Measurements from ENCODE around the gene HAGHL. TPM values are rescaled to one million over a fixed set of nuclear protein-coding genes. Genes with fewer than 3 reads are reported as not detected.
"Not testable (repeated sequence)": the region's sequence is repeated elsewhere in the genome, so short reads cannot be mapped to it uniquely, and the experiment has no call there.

HAGHL gene
- total RNA-seq, 4 donors from 2014 or later = 1.0 to 3.4 TPM; not detected in 2

DNA sequence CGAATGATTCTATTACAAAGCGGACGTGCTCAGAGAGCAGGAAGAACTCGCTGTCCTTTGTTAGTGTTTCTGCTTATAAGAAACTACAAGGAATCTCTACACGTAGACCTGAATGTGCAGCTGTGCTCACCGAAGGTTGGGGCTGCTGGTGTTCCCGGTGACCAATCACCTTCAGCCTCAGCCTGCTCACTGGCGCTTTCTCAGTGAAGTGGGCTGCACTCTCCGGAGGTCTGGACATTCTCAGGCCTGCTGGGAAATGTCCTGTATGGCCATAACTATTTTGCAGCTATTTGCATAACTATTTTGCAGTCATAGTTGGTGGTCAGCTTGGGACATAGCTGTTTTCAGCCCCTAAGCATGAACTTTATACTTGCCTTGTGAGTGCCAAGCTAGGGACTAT lies 23.6 kb downstream of the HAGHL start:
- H3K36me3 ChIP-seq = no peaks in the 10 kb centered on the region
- DNase-seq = no peak
- no peaks in the 10 kb centered on the region for H3K4me1 ChIP-seq
- H3K4me3 ChIP-seq = no peak overlapping the region
- TF ChIP-seq POLR2A (IDR thresholded peaks at IDR 0.05) = no peak
- TF ChIP-seq, protein P1, sequence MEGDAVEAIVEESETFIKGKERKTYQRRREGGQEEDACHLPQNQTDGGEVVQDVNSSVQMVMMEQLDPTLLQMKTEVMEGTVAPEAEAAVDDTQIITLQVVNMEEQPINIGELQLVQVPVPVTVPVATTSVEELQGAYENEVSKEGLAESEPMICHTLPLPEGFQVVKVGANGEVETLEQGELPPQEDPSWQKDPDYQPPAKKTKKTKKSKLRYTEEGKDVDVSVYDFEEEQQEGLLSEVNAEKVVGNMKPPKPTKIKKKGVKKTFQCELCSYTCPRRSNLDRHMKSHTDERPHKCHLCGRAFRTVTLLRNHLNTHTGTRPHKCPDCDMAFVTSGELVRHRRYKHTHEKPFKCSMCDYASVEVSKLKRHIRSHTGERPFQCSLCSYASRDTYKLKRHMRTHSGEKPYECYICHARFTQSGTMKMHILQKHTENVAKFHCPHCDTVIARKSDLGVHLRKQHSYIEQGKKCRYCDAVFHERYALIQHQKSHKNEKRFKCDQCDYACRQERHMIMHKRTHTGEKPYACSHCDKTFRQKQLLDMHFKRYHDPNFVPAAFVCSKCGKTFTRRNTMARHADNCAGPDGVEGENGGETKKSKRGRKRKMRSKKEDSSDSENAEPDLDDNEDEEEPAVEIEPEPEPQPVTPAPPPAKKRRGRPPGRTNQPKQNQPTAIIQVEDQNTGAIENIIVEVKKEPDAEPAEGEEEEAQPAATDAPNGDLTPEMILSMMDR (IDR thresholded peaks at IDR 0.05) = no peak
- H3K27me3 ChIP-seq = no peaks in the 10 kb centered on the region
- H3K27ac ChIP-seq = no peak overlapping the region
- no peaks in the 10 kb centered on the region for H3K9me3 ChIP-seq
- intact Hi-C loops (cut with DNase I; ENCODE audit: low total_unique reads) = no loop called here

DNA sequence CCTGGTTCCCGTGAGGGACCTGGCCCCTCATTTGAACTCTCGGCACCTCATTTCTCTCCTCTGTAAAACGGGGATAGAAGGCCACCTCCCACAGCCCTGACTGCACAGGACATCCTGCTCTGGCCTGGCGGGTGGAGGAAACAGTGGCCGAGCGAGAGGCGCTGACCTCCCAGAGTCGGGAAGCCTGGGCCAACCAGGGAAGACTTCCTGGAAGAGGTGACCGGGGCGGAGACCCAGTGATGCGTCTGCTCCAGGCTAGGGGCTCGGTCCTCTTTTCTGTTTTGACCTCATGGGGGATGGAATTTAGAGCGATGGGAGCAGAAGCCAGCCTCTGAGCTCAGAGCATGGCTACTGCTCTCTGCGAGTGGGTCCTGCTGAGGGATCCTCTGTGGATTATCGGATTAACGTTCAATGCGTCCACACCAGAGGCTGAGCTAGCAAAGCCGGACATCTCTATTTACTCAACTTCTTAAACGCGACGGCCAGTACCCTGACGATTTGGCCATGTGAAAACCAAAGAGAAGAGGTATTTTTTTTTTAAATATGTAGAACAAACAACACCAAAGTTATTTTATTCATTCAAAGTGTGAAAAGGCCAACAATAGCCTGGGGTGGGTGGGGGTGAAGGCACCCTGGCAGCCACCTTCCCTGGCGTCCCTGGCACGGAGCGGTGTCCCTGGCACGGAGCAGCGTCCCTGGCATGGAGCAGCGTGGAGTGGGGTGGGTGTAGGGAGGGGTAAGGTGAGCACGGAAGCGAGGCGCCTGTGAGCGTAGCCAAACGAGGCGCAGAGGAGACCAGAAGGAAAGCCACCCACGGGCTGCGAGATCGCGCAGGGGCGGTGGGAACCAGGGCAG lies 24.5 kb downstream of the HAGHL start:
- Histone ChIP-seq H3K27ac (no peak overlapping the region), H3K36me3 (no peaks in the 10 kb centered on the region), H3K4me3 (no peak overlapping the region), H3K9me3 (no peaks in the 10 kb centered on the region), H3K4me1 (no peaks in the 10 kb centered on the region), H3K27me3 (no peaks in the 10 kb centered on the region)
- intact Hi-C loops (cut with DNase I; ENCODE audit: low total_unique reads) = no loop called here
- TF ChIP-seq, protein P1 (IDR thresholded peaks at IDR 0.05) = no peak
- TF ChIP-seq POLR2A (IDR thresholded peaks at IDR 0.05) = no peak
- no peak for DNase-seq

DNA sequence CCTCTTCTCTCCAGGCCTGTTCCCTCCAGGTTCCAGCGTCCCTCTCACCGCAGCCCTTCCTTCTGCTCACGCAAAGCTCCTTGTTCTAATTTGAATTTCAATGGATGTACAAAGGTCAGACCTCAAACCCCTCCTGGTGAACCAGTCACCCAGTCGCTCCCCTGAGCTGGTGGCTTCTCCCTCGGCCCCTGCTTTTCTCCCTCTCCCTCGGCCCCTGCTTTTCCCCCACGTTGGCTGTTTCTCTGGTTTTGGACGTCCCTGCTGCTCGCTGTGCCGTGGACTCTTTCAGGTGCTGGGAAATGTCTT lies 25.1 kb downstream of the HAGHL start:
- H3K4me1 ChIP-seq = no peaks in the 10 kb centered on the region
- no peaks in the 10 kb centered on the region for H3K9me3 ChIP-seq
- no peak overlapping the region for H3K27ac ChIP-seq
- H3K36me3 ChIP-seq = no peaks in the 10 kb centered on the region
- no peaks in the 10 kb centered on the region for H3K27me3 ChIP-seq
- intact Hi-C loops (cut with DNase I; ENCODE audit: low total_unique reads) = no loop called here
- no peak for DNase-seq
- H3K4me3 ChIP-seq = no peak overlapping the region
- TF ChIP-seq, protein P1 (IDR thresholded peaks at IDR 0.05) = no peak
- no peak for TF ChIP-seq POLR2A (IDR thresholded peaks at IDR 0.05)

DNA sequence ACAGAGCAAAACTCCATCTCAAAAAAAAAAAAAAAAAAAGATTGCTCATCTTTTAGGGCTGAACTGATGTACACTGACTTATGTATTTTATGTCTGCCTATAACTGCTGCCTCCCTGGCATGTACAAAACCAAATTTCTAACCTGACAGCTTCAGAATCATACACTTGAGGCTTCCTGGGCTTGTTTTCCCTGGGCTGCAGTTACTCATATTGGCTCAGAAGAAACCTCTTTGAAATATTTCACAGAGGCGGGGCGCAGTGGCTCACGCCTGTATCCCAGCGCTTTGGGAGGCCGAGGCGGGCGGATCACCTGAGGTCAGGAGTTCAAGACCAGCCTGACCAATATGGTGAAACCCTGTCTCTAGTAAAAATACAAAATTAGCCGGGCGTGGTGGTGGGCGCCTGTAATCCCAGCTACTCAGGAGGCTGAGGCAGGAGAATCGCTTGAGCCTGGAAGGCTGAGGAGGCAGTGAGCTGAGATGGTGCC lies 27.3 kb downstream of the HAGHL start:
- H3K27ac ChIP-seq; H3K36me3 ChIP-seq; H3K27me3 ChIP-seq; H3K9me3 ChIP-seq; H3K4me3 ChIP-seq; intact Hi-C loops (cut with DNase I; ENCODE audit: low total_unique reads); H3K4me1 ChIP-seq; DNase-seq: not testable (repeated sequence)

DNA sequence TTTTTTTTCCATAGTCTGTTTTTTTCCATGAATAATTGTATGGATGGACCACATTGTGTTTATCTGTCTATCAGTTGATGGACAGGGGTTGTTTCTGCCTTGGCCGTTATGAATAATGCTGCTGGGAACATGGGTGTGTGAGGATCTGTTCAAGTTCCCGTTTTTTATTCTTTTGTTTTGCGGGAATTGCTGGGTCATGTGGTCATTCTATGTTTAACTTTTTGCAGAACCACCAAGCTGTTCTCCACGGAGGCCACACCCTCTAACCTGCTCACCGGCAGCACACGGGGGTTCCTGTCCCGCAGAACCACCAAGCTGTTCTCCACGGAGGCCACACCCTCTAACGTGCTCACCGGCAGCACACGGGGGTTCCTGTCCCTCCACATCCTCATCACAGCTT lies 27.8 kb downstream of the HAGHL start:
- no peak overlapping the region for H3K4me3 ChIP-seq
- DNase-seq = no peak
- no peak for TF ChIP-seq POLR2A (IDR thresholded peaks at IDR 0.05)
- TF ChIP-seq, protein P1 (IDR thresholded peaks at IDR 0.05) = no peak
- H3K36me3 ChIP-seq = no peaks in the 10 kb centered on the region
- no peaks in the 10 kb centered on the region for H3K9me3 ChIP-seq
- intact Hi-C loops (cut with DNase I; ENCODE audit: low total_unique reads) = no loop called here
- H3K4me1 ChIP-seq = no peaks in the 10 kb centered on the region
- no peak overlapping the region for H3K27ac ChIP-seq
- H3K27me3 ChIP-seq = no peaks in the 10 kb centered on the region

Measured in uterus (tissue), 4 donors.